Esophagus squamous epithelium (tissue), 5 donors: Measurements from ENCODE around the gene FAM32A. TPM values are rescaled to one million over a fixed set of nuclear protein-coding genes. Genes with fewer than 3 reads are reported as not detected.

ENCODE experiments used
- DNase-seq: peaks from one replicate; lab custom pipeline; 2025; lab: John Stamatoyannopoulos, UW
- H3K27ac ChIP-seq, 4 donors: fragments of 200-600 bp; sonication (generic); one replicate each; pipeline ENCODE4 v1.5.1; 2016 to 2019; ENCODE audit warnings: mild to moderate bottlenecking in 1 of 4
- H3K27me3 ChIP-seq, 4 donors: fragments of 200-600 bp; sonication (generic); 1 replicate in 3 of 4; 2 replicates in 1 of 4; pipeline versions ENCODE4 v1.5.1 to v1.6.0; 2017 to 2021; ENCODE audit warnings: antibody characterized with exemption in 1 of 4
- H3K36me3 ChIP-seq, 3 donors: fragments of 200-600 bp; sonication (generic); one replicate each; pipeline ENCODE4 v1.5.1; 2016 to 2019
- H3K4me1 ChIP-seq, 3 donors: fragments of 200-600 bp; sonication (generic); one replicate each; pipeline ENCODE4 v1.5.1; 2017 to 2019
- H3K4me3 ChIP-seq, 4 donors: fragments of 200-600 bp; sonication (generic); 1 replicate in 3 of 4; 2 replicates in 1 of 4; pipeline ENCODE4 v1.5.1; 2016 to 2019; ENCODE audit warnings: mild to moderate bottlenecking in 2 of 4, moderate library complexity in 1 of 4
- H3K9me3 ChIP-seq, 3 donors: fragments of 200-600 bp; sonication (generic); one replicate each; pipeline ENCODE4 v1.5.1; 2016 to 2019
- CTCF ChIP-seq, 6 experiments: fragments of 450-650 bp in 4 of 6; fragments of 200-600 bp in 2 of 6; sonication (generic) in 2 of 6; IDR thresholded peaks; one replicate each; pipeline ENCODE4 v1.5.1; 2016 to 2019; ENCODE audit warnings: antibody characterized with exemption in 6 of 6, mild to moderate bottlenecking in 4 of 6, moderate library complexity in 4 of 6
- POLR2A ChIP-seq, 4 donors: fragments of 450-650 bp; IDR thresholded peaks; one replicate each; pipeline ENCODE4 v1.6.1; 2017; ENCODE audit warnings: antibody characterized with exemption in 4 of 4, mild to moderate bottlenecking in 4 of 4, moderate library complexity in 3 of 4
- WGBS, 2 donors: methylation state at CpG; one replicate each; pipeline ENCODE4 v1.1.5; 2018; 5-methylcytosine and 5-hydroxymethylcytosine counted together
- intact Hi-C: fragments of 100-400 bp; cut with DNase I; formaldehyde crosslinking; loops from one replicate; pipeline ENCODE4 v1.15.0; 2022
- total RNA-seq, 4 donors: library from RNA; depleted of rRNA; stranded (reverse); fragments of >200 nt; gene quantifications; one replicate each; pipeline ENCODE4 v1.1.0, GENCODE V29; 2016
- donor health status: DM: yes; HTN: yes; CAD: no.

FAM32A gene
- total RNA-seq, 4 donors from 2014 or later: 53.5 to 97.4 (median 70.8) TPM

GRCh38 chr19:16148443-16149229 lies 36.6 kb upstream of the FAM32A start:
- TF ChIP-seq CTCF (IDR thresholded peaks at IDR 0.05) (no peak), POLR2A (IDR thresholded peaks at IDR 0.05) (no peak)
- H3K27ac ChIP-seq: peak overlapping the region in 1 of 4 donors; percentile 21

GRCh38 chr19:16153582-16154336 lies 31.5 kb upstream of the FAM32A start:
- TF ChIP-seq CTCF (IDR thresholded peaks at IDR 0.05): no peak
- no peak for TF ChIP-seq POLR2A (IDR thresholded peaks at IDR 0.05)
- no peaks in the 10 kb centered on the region for H3K27me3 ChIP-seq
- no peaks in the 10 kb centered on the region for H3K9me3 ChIP-seq
- no peak for DNase-seq
- WGBS, 2 donors: 63 to 78% methylated on average over 5 to 6 of the region's 11 CpGs
- H3K36me3 ChIP-seq: no peaks in the 10 kb centered on the region
- peaks cover 0 to 3% (median 2%) of the 10 kb centered on the region in 3 donors for H3K4me1 ChIP-seq
- intact Hi-C loops: no loop called here
- H3K27ac ChIP-seq: no peak overlapping the region
- no peak overlapping the region for H3K4me3 ChIP-seq

More at GRCh38 chr19:16148443-16149229, 36.6 kb upstream of the FAM32A start:
- Histone ChIP-seq H3K4me3 (no peak overlapping the region), H3K27me3 (peaks cover 0 to 5% (median 0%) of the 10 kb centered on the region in 4 donors), H3K9me3 (no peaks in the 10 kb centered on the region), H3K4me1 (peaks cover 0 to 7% (median 7%) of the 10 kb centered on the region in 3 donors), H3K36me3 (no peaks in the 10 kb centered on the region)
- intact Hi-C loops: no loop called here
- no peak for DNase-seq
- 55 to 65% methylated on average over 7 to 8 of the region's 8 CpGs for WGBS, 2 donors

- no peak overlapping the region for H3K27ac ChIP-seq
- H3K9me3 ChIP-seq: no peaks in the 10 kb centered on the region
- DNase-seq: no peak
- 83 to 90% methylated on average over 8 of the region's 8 CpGs for WGBS, 2 donors
- H3K27me3 ChIP-seq: no peaks in the 10 kb centered on the region
- H3K36me3 ChIP-seq: no peaks in the 10 kb centered on the region
- no peaks in the 10 kb centered on the region for H3K4me1 ChIP-seq
- intact Hi-C loops: no loop called here
- no peak overlapping the region for H3K4me3 ChIP-seq
- no peak for TF ChIP-seq POLR2A (IDR thresholded peaks at IDR 0.05)
- TF ChIP-seq CTCF (IDR thresholded peaks at IDR 0.05): no peak
Measured at GRCh38 chr19:16154557-16154956, 30.7 kb upstream of the FAM32A start.

- 67 to 93% methylated on average over 1 of the region's 1 CpG for WGBS, 2 donors
- DNase-seq: no peak
- intact Hi-C loops: no loop called here
- H3K9me3 ChIP-seq: no peaks in the 10 kb centered on the region
- H3K36me3 ChIP-seq: no peaks in the 10 kb centered on the region
- no peaks in the 10 kb centered on the region for H3K4me1 ChIP-seq
- no peak overlapping the region for H3K4me3 ChIP-seq
- H3K27me3 ChIP-seq: no peaks in the 10 kb centered on the region
- H3K27ac ChIP-seq: no peak overlapping the region
- TF ChIP-seq POLR2A (IDR thresholded peaks at IDR 0.05) (no peak), CTCF (IDR thresholded peaks at IDR 0.05) (no peak)
Measured at GRCh38 chr19:16155128-16155527, 30.1 kb upstream of the FAM32A start.

- H3K9me3 ChIP-seq: no peaks in the 10 kb centered on the region
- H3K36me3 ChIP-seq: no peaks in the 10 kb centered on the region
- no peak overlapping the region for H3K4me3 ChIP-seq
- DNase-seq: no peak
- no peaks in the 10 kb centered on the region for H3K27me3 ChIP-seq
- 69 to 85% methylated on average over 5 to 6 of the region's 6 CpGs for WGBS, 2 donors
- H3K27ac ChIP-seq: no peak overlapping the region
- TF ChIP-seq CTCF (IDR thresholded peaks at IDR 0.05): no peak
- no peak for TF ChIP-seq POLR2A (IDR thresholded peaks at IDR 0.05)
- peaks cover 0 to 14% (median 0%) of the 10 kb centered on the region in 3 donors for H3K4me1 ChIP-seq
- intact Hi-C loops: no loop called here
Measured at GRCh38 chr19:16156904-16157303, 28.3 kb upstream of the FAM32A start.
